GM21619 (cell line): Measurements from ENCODE around the gene SLC10A7.

Experiments
- ATAC-seq: cut with Tn5 transposase; IDR thresholded peaks from one replicate; pipeline ENCODE4 v1.9.1; 2021; ENCODE audit not compliant: unreplicated experiment

The SLC10A7 gene

GRCh38 chr4:146263793-146264192 lies 257.9 kb downstream of the SLC10A7 start:
- no peak for ATAC-seq

DNA sequence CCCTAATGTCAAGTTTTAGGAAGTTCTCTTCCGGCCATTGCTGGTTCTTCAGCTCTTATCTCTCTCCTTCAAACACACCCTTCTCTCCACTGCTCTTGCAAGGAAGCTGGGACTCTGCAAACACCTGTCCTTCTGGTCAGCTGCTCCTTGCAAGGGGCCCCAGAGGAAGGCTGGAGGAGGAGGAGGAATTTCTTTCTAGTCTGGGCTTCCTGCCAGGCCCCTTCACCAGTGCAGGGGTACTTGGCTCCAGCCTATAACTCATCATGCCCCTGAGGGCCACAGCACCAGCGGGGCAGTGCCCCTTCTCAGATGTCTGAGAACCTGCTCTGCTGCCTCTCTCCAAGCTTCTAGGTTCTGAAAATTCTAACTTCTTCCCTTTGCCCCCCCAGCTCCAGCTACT lies 260.7 kb downstream of the SLC10A7 start:
- ATAC-seq = no peak

- no peak for ATAC-seq
These were observed 261.2 kb downstream of the SLC10A7 start for GRCh38 chr4:146260521-146260920.

DNA sequence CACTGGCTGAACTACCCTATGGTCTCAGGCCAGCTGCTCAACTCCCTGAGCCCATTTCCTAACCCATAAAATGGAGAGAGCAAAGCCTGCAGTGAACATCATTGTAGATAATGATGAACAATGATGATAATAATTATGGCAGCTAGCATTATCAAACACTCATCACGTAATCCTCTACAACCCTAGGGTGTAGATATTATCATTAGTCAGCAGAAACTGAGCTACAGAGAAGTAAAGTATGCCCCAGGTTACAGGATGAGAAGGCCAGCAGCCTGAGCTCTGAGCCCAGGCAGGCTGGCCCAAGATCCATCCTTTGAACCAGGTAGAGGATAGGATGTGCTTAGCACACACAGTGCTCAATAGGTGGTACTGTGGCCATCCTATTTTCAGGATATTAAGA lies 264.2 kb downstream of the SLC10A7 start:
- no peak for ATAC-seq

- no peak for ATAC-seq
These were observed 265.4 kb downstream of the SLC10A7 start for GRCh38 chr4:146256328-146256727.

- no peak for ATAC-seq
These were observed 265.9 kb downstream of the SLC10A7 start for GRCh38 chr4:146255874-146256273.

GRCh38 chr4:146255463-146255862 lies 266.3 kb downstream of the SLC10A7 start:
- ATAC-seq = no peak

GRCh38 chr4:146252969-146253611 lies 268.6 kb downstream of the SLC10A7 start:
- ATAC-seq = no peak

DNA sequence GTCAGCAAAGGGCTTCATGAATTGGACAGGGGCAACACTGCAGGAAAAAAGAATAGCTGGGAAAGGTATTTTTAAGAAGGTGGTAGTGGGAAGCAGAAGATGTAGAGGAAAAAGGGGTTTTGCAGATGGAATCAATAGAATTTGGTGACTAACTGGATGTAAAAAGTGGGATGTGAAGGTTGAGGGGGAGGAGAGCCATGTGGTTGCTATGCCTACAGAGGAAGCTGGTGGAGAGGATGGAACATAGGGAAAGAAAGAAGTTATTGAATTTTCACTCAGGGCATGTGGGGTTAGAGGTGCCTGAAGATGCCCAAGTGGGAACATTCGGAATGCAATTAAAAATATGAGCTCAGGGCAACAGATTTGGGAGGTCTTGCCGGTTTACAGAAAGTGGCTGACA lies 274.4 kb downstream of the SLC10A7 start:
- ATAC-seq = no peak

- no peak for ATAC-seq
These were observed 275.4 kb downstream of the SLC10A7 start for GRCh38 chr4:146246381-146246780.

DNA sequence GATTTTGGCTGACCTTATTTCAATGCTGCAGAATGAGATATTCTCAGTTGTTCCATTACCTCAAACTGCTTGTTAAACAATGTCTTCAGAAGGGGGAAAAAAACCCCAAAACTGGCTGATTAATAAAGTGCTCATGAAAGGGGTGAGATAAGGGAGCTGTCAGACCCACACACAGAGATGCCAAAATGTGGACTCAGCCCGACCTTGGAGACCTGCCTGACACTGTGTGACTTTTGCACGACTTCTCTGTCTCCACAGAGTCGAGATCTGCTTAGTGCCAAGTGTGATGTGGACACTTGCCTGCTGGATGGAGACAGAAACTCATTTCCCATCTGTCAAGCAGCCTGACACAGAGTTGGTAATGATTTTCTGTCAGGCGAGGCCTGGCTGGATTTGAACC lies 275.9 kb downstream of the SLC10A7 start:
- no peak for ATAC-seq

DNA sequence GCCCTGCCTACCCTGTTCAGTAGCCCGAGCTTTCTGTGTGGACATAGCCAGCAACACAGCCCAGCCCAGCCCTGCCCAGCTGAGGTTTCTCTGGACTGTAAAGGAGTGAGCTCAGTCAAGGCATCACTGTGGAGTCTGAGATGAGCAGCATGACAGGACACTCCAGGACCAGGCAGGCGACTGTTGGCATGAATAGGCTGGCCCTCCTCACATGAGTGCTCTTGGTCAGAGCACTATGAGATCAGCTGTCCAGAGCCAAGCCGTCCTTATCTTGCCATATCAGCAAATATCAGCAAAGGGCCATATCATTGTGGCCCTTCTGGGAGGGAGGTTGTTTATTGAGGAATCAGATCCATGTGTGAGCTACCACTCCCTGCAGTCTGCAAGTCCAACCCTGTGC lies 276.5 kb downstream of the SLC10A7 start:
- ATAC-seq = no peak

- no peak for ATAC-seq
These were observed 277.2 kb downstream of the SLC10A7 start for GRCh38 chr4:146244496-146244895.

DNA sequence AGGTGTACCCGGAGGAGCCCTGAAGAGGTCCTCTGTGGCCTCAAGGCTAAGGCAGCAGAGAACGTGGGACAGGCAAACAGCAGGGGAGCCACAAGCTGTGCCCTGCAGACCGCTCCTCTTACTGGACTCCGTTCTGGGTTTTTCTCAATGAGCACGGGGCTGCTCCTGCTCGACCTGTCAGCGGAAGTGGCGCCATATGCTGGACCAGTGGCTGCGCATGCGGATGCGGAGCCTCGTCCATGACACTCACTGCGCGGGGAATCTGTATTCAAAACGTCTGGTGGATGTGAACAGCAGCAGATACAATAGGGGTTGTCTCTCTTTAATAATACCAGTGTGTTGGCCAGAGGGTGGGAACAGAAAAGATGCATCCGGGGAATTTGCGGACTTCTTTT lies 277.9 kb downstream of the SLC10A7 start:
- no peak for ATAC-seq

DNA sequence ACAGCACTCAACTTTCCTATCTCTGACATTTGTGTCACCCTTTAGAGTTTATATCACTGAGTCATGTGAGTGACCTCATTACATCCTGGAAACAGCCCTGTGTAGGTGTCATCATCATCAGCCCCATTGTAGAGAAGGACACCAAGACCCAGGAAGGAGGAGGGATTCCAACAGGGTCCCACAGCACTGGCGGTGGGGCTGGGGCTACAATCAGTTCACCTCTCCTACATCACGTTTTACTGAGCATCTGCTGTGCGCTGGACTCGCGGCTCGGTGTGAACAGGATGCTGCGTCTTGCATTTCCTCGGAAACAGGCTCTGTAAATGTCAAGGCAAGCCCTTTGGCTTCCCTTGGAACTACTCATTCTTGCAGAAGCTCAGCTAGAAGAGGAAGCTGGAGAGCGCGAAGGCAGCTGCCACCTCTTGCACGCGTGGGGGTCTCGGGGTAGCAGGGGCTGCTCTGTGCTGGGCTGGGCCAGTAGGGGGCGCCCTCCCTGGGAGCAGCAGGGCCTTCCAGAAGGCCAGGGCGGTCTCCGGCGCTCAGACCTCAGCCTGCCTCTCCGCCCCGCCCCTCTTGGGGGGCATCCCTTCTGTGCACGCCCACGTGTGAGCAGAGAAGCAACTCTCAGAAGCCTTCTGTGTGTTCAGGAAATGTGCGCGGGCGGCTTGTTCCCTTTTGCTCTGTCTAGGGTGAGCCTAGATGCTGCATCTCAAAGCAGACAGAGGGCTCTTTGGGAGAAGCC lies 278.4 kb downstream of the SLC10A7 start:
- ATAC-seq = peak; percentile 74

DNA sequence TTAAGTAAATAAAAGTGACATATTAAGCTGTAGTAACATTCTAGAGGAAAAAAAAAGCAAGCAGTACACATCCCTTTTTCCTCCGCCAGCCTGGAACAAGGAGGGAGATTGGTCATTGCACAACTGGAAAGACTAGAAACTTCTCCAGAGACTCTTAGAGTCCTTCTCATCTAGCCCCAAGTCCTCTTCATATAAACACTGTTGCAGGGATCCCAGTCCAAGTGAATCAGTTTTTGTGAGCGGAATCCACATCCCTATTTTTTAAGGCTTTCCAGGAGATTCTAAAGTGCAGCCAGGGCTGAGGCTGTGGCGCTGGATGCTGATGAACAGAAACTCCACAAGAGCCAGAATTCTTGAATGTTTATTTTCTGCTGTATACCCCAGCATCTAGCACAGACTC lies 283.6 kb downstream of the SLC10A7 start:
- ATAC-seq = no peak

DNA sequence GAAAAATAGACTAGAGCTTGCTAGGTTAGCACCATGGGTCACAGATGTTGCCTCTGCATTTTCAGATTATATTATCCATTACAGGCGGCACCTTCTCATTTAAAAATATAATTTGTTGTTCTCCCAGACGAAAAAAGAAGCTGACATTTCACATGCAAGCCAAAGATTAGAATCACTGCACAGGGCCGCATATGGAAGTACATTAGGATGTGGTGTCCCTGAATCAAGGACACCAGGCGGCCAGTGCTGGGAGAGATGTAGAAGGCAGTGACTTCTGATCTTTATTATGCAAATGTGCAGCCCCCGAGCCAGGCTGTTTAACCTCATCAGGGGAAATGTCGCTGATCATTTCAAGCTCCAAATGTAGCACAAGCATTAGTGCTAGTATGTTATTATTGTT lies 284.6 kb downstream of the SLC10A7 start:
- no peak for ATAC-seq

DNA sequence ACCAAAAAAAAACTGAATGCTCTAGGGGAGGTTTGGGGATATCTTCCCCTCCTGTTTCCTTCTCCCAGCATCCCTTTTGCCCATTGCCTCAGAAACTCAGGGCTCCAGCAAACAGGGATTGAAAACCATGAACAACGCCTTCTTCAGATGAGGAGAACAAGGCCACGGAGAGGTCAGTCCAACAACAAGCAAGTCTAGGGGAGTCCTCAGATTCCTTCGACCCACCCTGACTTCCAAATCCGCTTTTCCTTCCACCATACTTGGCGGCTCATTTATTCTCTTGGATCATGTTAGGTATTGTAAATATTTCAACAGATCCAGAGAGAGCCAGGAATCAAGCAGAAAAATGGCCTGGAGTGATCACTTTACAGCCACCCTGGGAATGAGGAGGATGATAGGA lies 285.5 kb downstream of the SLC10A7 start:
- no peak for ATAC-seq

- no peak for ATAC-seq
These were observed 286.0 kb downstream of the SLC10A7 start for GRCh38 chr4:146235654-146236177.

DNA sequence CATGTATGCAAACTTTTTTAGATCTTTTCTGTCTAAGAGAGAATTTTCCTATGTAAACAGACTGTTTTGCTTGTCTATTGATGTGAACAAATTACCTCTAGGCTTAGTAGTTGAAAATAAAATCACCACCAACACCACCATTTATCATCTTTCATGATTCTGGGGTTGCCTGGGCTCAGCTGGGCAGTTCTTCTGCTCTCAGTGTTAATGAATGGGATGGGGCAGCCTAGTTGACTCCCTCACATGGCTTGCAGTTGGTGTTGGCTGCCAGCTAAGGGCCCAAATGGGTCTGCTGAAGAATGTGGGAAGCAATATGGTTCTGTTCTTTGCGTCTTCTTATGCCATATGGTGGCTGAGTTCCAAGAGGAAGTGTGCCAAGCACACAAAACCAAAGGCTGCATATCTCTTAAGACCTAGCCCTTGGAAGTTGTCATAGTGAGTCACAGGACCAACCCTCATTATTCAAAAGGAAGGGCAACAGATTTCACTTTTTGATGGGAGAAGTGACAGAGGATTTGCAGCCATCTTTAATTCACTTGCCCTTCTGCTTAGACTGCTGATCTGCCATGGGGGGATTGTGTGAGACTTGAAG lies 289.5 kb downstream of the SLC10A7 start:
- ATAC-seq = no peak

DNA sequence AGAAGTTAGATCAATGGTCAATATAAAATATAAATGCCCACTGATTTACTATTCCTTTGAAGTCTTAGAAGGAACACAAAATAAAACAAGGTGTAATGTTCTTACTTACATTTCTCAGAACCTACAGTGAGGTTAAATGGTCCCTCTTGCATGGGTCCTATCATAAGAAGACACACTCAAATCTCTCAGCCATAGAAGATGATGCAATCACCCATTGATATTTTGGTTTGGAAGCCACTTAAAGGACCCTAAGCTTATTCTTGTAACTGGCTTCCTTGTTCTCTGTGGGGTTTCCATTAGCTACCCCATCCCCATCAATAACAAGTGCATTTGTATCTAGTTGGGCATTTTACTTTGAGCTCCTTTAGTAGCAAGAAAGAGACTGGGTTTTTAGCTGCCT lies 292.3 kb downstream of the SLC10A7 start:
- ATAC-seq = no peak

GRCh38 chr4:146224326-146224966 lies 297.3 kb downstream of the SLC10A7 start:
- no peak for ATAC-seq
